ENCODE results near the gene LZTR1. TPM values are rescaled to one million over a fixed set of nuclear protein-coding genes. Genes with fewer than 3 reads are reported as not detected.

LZTR1 gene
- total and polyA plus RNA-seq, 7 donors: 17.1 to 37.1 (median 27.2) TPM

DNA sequence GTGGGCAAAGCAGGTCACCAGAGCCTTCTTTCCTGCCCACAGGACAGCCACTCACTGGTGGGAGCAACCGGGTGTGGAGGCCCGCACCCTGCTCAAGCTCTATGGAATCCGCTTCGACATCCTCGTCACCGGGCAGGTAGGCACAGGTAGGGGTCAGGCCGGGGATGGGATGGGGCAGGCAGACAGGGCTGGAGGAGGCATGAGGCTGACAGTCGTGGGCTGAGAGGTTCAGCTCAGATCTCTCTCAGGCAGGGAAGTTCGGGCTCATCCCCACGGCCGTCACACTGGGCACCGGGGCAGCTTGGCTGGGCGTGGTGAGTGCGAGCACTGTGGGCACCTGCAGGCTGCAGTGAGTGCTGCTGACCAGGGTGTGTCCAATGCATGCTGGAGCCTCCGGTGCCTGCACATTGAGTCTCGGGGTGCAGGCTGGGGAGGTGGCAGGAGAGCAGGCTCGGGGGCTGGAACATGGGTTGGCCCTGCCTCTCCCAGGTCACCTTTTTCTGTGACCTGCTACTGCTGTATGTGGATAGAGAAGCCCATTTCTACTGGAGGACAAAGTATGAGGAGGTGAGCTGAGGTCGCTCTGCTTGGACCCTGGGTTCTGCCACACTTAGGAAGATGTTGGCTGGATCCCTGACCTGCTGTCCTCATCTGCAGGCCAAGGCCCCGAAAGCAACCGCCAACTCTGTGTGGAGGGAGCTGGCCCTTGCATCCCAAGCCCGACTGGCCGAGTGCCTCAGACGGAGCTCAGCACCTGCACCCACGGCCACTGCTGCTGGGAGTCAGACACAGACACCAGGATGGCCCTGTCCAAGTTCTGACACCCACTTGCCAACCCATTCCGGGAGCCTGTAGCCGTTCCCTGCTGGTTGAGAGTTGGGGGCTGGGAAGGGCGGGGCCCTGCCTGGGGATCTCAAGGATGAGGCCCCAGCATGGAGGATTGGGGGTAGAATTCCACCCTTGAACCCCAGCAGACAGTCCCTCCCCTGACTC lies 44.0 kb downstream of the LZTR1 start:
- peaks cover 0 to 4% (median 2%) of the 10 kb centered on the region in 3 donors for H3K27me3 ChIP-seq (ENCODE audit: insufficient read depth in 3 of 3, low read length in 2 of 3)
- ATAC-seq (no peak), DNase-seq (no peak)
- H3K36me3 ChIP-seq (ENCODE audit: insufficient read depth in 1 of 2, low read depth in 1 of 2): peaks cover 0 to 46% of the 10 kb centered on the region in 2 donors
- 69 to 84% (median 71%) methylated on average over 26 to 27 of the region's 27 CpGs for WGBS, 3 donors
- intact Hi-C loops (cut with DNase I): no loop called here
- H3K4me1 ChIP-seq: no peaks in the 10 kb centered on the region
- no peak overlapping the region for H3K4me3 ChIP-seq
- H3K9me3 ChIP-seq: no peaks in the 10 kb centered on the region
- TF ChIP-seq CTCF (IDR thresholded peaks at IDR 0.05): no peak
- no peak overlapping the region for H3K27ac ChIP-seq

DNA sequence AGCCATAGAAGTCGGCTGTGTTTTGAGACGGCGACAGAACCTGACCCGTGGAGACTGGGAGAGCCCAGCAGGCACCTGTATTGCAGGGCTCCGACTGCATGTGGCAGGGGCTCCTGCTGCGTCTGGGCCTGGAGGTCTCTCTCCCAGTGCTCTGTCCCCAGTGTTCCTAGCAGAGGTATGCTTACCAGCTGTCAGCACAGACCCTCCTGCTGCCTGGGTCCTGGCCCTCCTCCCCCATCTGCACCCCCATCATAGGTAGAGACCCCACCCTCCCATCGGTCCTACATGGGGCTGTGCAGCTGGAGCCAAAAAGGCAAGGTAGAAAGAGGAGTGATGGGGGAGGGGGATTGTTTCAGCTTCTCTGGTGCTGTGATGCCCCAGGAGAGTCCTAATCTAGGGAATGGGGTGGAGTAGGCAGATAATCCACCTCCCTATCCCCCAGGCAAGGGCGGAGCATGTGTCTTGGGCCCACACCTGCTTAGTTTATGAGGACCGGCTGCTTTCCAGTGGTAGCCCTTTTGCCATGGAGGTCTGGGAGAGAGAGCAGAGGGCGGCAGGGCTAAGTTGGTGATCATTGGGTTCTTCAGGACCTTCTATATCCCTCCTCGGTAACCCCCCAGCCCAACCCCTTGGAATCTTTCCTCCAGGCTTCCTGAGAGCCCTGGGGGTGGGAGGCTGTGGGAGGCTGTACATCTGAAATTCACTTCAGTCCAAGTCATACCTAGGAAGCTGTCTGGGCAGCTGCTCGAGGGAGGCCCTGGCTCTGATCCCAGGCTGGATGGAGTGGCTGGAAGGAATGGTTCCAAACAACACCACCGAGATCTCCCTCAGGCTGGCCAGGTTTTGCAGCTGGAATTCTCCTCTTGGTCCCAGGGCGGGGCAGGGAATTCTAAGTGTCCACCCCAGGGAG lies 44.9 kb downstream of the LZTR1 start:
- Histone ChIP-seq H3K4me1 (peaks cover 5% of the 10 kb centered on the region), H3K27me3 (ENCODE audit: insufficient read depth in 3 of 3, low read length in 2 of 3) (peaks cover 0 to 12% (median 6%) of the 10 kb centered on the region in 3 donors), H3K9me3 (no peaks in the 10 kb centered on the region), H3K27ac (peak overlapping the region; percentile 36), H3K36me3 (ENCODE audit: insufficient read depth in 1 of 2, low read depth in 1 of 2) (peaks cover 0 to 46% of the 10 kb centered on the region in 2 donors), H3K4me3 (no peak overlapping the region)
- peak; percentile 23 to 59 (median 39) for ATAC-seq
- no peak for TF ChIP-seq CTCF (IDR thresholded peaks at IDR 0.05)
- intact Hi-C loops (cut with DNase I): no loop called here
- DNase-seq: no peak
- 51 to 56% (median 54%) methylated on average over 14 of the region's 14 CpGs for WGBS, 3 donors

DNA sequence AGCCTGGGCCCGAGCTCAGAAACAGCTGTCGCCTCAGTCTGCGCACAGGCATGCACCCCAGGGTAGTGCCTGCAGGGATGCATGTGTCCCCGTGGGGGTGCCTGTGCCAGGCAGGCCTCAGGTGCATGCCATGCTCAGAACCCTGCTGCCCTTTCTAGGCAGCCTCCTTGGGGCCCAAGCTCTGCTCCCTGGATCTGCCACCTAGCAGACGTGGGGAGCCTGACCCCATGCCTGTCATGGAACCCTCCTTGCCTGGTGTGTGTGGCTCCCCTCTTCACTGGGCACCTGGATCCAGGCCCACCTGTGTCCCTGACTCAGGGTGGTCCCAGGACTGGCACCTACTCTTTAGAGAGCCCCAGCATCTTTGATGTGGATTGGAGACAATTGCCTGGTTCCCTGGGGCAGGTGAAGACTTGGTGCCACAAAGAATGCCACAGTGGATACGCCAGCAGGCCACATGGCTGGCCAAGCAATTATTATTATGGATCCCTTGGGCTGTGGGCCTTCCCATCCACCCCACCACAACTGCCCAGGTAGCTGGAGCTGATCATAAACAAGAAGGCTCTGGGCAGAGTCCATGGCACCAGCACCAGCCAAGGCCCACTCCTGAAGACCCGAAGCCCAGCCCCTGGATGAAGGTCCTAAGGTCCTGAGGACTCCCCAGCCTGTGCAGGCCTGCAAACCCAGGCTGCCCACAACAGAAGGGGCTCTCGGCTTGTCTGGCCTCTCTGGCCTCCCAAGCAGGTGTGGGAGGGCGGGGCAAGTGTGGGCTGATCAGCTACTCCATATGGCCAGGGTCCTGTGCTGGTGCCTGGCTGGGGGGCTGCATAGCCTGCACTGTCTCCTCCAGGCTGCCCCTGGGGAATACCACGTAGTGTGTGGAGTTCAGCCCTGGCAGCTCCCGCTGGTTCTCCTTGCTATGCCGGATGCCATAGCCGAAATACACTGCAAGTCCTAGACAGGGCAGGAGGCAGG lies 46.5 kb downstream of the LZTR1 start:
- 69 to 82% (median 73%) methylated on average over 9 to 13 of the region's 13 CpGs for WGBS, 3 donors
- H3K27ac ChIP-seq: no peak overlapping the region
- H3K27me3 ChIP-seq (ENCODE audit: insufficient read depth in 3 of 3, low read length in 2 of 3): peaks cover 0 to 25% (median 6%) of the 10 kb centered on the region in 3 donors
- ATAC-seq (peak in 1 of 4 donors; percentile 10), DNase-seq (no peak)
- intact Hi-C loops (cut with DNase I): no loop called here
- H3K36me3 ChIP-seq (ENCODE audit: insufficient read depth in 1 of 2, low read depth in 1 of 2): peaks cover 0 to 35% of the 10 kb centered on the region in 2 donors
- H3K4me3 ChIP-seq: no peak overlapping the region
- no peak for TF ChIP-seq CTCF (IDR thresholded peaks at IDR 0.05)
- H3K9me3 ChIP-seq: no peaks in the 10 kb centered on the region
- H3K4me1 ChIP-seq: peaks cover 16% of the 10 kb centered on the region

GRCh38 chr22:21029486-21030025 lies 47.5 kb downstream of the LZTR1 start:
- Histone ChIP-seq H3K4me1 (peaks cover 16% of the 10 kb centered on the region), H3K9me3 (no peaks in the 10 kb centered on the region), H3K27me3 (ENCODE audit: insufficient read depth in 3 of 3, low read length in 2 of 3) (peaks cover 0 to 25% (median 6%) of the 10 kb centered on the region in 3 donors), H3K27ac (no peak overlapping the region), H3K36me3 (ENCODE audit: insufficient read depth in 1 of 2, low read depth in 1 of 2) (peaks cover 0 to 34% of the 10 kb centered on the region in 2 donors), H3K4me3 (no peak overlapping the region)
- WGBS, 3 donors: 47 to 58% (median 49%) methylated on average over 12 of the region's 12 CpGs
- no peak for TF ChIP-seq CTCF (IDR thresholded peaks at IDR 0.05)
- intact Hi-C loops (cut with DNase I): no loop called here
- DNase-seq (no peak), ATAC-seq (peak; percentile 3 to 25 (median 11))
